GM10248 (cell line): ENCODE measurements around the gene CFAP90.

Experiments
- CTCF ChIA-PET: fragments of 300-600 bp; sonication (Branson Sonifier 250); formaldehyde crosslinking; extraction: SDS; loops from one replicate; lab custom pipeline; 2021; ENCODE audit warnings: antibody characterized with exemption; lab: Yijun Ruan, JAX
- POLR2A ChIA-PET: fragments of 350-650 bp; sonication (Branson Sonifier 250); formaldehyde crosslinking; extraction: SDS; loops from one replicate; lab custom pipeline; 2020; ENCODE audit warnings: antibody characterized with exemption; lab: Yijun Ruan, JAX
- DNase-seq: peaks from one replicate; pipeline ENCODE4 v3.0.0; 2012; ENCODE audit errors: extremely low spot score
- TF ChIP-seq, protein P1 (sequence below): IDR thresholded peaks from 2 replicates; pipeline ENCODE4 v1.5.1; 2012; ENCODE audit warnings: mild to moderate bottlenecking, low read depth; ENCODE audit errors: extremely low read depth, missing control alignments, control extremely low read depth

CFAP90 gene

DNA sequence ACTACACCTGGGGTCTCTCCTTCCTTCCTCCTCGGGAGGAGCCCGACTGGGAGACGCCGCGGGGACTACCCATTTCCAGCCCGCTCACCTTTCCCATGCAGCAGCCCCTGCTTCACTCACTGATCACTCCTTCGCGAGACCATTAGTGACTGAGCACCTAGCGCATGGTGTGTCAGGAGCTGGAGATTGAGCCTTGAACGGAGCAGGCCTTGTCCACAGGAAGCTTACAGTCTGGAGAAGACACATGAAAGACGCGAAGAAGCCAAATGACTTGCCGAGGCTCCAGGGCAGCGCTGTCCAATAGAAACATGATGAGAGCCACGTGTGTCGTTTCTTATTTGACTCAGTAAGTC, 283 bp upstream of the CFAP90 start:
- CTCF ChIA-PET: interaction anchor here (1.2 kb wide), 1 partner anchor 9 kb away, joined by 4 read pairs; no protein-coding TSS in a partner anchor
- DNase-seq: no peak
- TF ChIP-seq, protein P1, sequence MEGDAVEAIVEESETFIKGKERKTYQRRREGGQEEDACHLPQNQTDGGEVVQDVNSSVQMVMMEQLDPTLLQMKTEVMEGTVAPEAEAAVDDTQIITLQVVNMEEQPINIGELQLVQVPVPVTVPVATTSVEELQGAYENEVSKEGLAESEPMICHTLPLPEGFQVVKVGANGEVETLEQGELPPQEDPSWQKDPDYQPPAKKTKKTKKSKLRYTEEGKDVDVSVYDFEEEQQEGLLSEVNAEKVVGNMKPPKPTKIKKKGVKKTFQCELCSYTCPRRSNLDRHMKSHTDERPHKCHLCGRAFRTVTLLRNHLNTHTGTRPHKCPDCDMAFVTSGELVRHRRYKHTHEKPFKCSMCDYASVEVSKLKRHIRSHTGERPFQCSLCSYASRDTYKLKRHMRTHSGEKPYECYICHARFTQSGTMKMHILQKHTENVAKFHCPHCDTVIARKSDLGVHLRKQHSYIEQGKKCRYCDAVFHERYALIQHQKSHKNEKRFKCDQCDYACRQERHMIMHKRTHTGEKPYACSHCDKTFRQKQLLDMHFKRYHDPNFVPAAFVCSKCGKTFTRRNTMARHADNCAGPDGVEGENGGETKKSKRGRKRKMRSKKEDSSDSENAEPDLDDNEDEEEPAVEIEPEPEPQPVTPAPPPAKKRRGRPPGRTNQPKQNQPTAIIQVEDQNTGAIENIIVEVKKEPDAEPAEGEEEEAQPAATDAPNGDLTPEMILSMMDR: no peak
- POLR2A ChIA-PET: interaction anchor here (0.8 kb wide), 1 partner anchor 1958 kb away, joined by 3 read pairs; no protein-coding TSS in a partner anchor

DNA sequence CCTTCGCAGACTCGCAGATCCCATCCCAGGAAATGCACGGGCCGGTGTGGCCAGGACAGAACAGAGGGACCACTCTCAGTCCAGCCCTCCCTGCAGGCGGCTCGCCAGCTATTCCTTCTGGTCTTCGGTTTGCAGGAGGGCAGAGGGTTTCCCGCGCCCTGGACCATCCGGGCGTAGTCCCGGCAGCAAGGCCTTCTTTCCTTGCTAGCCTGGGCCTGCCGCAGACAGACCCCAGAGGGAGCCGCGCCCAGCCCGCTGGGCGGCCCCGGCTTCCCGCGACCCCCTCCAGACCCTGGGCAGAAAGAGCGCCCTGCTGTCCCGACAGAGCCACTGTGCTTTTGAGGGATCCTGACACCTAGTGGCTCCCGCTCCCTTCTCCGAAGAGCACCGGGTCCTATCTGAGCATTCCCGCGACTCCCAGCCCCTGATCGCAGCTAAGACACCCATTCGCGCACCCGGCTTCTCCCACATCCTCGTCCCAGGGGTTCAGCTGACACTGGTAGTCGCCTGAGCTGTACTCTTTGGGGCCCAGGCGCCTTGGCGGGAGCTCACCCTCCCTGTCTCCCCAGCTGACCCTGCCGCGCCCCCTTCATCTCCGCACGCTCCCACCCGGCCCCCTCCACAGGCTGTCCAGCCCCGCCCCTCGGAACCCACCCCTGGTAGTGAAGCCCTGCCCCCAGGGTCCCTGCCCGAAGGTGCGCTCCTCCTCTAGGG, 1.1 kb downstream of the CFAP90 start:
- ChIA-PET CTCF (interaction anchor here (0.5 to 1.3 kb wide), 2 partner anchors 11 to 33 kb away, joined by 3 to 4 read pairs; no protein-coding TSS in a partner anchor), POLR2A (no interaction called here)
- no peak for DNase-seq
- TF ChIP-seq, protein P1: no peak

- TF ChIP-seq, protein P1: no peak
- DNase-seq: no peak
- POLR2A ChIA-PET: no interaction called here
- CTCF ChIA-PET: interaction anchor here (1.0 kb wide), 1 partner anchor 10 kb away, joined by 3 read pairs; no protein-coding TSS in a partner anchor
These were observed 2.6 kb downstream of the CFAP90 start for GRCh38 chr5:7848296-7848695.

DNA sequence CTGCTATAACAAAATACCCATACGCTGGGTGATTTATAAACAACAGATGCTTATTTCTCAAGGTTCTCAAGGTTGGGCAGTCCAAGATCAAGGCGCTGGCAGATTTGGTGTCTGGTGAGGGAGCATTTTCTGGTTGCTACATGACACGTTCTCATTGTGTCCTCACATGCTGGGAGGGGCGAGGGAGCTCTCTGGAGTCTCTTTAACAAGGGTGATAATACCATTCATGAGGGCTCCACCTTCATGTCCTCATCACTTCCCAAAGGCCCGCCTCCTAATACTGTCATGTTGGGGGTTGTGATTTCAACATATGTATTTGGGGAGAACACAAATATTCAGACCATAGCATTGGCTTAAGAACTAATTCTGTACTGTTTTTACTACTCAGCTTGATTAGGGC, 4.6 kb downstream of the CFAP90 start:
- ChIA-PET POLR2A (no interaction called here), CTCF (interaction anchor here (1.0 to 3.3 kb wide), 2 partner anchors 10 to 12 kb away, joined by 4 to 12 read pairs; no protein-coding TSS in a partner anchor)
- TF ChIP-seq, protein P1: no peak
- DNase-seq: no peak

- TF ChIP-seq, protein P1: no peak
These were observed 5.4 kb downstream of the CFAP90 start for GRCh38 chr5:7845557-7845956.

DNA sequence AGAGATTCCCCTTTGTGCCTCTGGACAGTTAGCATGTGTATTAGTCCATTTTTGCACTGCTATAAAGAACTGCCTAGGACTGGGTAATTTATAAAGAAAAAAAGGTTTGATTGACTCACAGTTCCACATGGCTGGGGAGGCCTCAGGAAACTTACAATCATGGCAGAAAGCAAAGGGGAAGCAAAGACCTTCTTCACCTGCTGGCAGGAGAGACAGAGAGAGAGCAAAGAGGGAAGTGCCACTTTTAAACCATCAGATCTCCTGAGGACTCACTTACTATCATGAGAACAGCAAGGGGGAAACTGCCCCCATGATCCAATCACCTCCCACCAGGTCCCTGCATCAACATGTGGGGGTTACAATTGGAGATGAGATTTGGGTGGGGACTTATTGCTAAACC, 6.0 kb downstream of the CFAP90 start:
- CTCF ChIA-PET: interaction anchor here (1.1 to 3.3 kb wide), 2 partner anchors 12 to 90 kb away, joined by 4 to 12 read pairs; no protein-coding TSS in a partner anchor
- DNase-seq: no peak
- TF ChIP-seq, protein P1: no peak
- POLR2A ChIA-PET: no interaction called here

More at GRCh38 chr5:7845557-7845956, 5.4 kb downstream of the CFAP90 start:
- no peak for DNase-seq
- ChIA-PET CTCF (interaction anchor here (1.0 to 3.3 kb wide), 3 partner anchors 11 to 90 kb away, joined by 4 to 12 read pairs (median 4); no protein-coding TSS in a partner anchor), POLR2A (no interaction called here)
